ENCODE results near the gene MFF.
"Not testable (repeated sequence)": the region's sequence is repeated elsewhere in the genome, so short reads cannot be mapped to it uniquely, and the experiment has no call there.

Gene MFF

DNA sequence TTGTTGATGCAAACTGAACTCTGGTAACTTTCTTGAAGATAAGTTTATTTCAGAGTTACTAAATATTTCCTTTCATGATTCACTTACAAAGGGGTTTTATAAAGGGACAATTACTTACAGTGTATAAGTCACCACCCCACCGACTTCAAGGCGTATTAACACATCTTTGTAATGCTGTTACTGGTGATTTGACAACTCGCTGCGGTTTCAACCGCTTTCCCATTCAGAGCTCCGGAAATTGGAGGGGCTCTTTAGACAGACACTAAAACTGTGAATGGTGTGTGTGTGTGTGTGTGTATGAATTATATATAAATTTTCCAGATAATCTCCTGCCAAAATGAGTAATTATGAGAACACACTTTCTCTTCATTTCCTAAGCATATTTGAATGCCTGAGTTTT is 49.1 kb downstream of the MFF start:
- H3K4me3 ChIP-seq (replicated peaks; ENCODE audit: low read depth, low read length): no peak overlapping the region
- peak; percentile 80 for DNase-seq (ENCODE audit: low read depth)
- TF ChIP-seq, protein P1, sequence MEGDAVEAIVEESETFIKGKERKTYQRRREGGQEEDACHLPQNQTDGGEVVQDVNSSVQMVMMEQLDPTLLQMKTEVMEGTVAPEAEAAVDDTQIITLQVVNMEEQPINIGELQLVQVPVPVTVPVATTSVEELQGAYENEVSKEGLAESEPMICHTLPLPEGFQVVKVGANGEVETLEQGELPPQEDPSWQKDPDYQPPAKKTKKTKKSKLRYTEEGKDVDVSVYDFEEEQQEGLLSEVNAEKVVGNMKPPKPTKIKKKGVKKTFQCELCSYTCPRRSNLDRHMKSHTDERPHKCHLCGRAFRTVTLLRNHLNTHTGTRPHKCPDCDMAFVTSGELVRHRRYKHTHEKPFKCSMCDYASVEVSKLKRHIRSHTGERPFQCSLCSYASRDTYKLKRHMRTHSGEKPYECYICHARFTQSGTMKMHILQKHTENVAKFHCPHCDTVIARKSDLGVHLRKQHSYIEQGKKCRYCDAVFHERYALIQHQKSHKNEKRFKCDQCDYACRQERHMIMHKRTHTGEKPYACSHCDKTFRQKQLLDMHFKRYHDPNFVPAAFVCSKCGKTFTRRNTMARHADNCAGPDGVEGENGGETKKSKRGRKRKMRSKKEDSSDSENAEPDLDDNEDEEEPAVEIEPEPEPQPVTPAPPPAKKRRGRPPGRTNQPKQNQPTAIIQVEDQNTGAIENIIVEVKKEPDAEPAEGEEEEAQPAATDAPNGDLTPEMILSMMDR (IDR thresholded peaks at IDR 0.05; ENCODE audit: low read length, missing control alignments): no peak

DNA sequence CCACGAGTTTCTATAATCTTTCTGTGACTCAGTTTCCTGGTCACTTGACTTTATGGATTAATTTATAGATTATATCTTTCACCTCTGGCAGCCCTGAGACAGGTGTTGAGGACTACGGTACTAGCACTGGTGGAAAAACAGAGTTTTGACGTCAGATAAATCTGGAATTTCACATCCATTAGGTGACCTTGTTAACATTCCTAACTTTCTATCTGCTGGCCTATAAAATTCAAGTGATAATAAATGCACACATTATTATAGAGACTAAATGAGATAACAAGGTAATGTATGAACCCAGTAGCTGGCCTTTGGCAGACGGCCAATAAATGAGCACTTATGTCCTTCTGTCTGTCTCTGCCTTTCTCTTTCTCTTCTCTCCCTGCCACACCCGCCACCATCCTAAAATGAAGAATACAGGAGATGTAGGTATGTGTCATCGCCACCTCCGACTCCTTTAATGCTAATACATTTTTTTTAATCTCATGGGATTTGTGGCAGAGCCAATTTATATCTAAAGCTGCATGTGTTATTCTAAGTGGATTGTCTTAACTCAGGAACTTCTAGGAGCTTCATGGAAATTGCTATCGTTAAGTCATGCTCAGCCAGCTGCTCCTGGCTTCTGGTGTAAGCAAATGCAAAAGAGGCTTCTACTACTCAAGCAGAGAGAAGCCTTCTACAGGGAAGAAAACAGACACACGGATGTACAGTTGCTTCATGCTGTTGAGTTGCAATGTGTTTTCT is 51.8 kb downstream of the MFF start:
- peak; percentile 59 for DNase-seq (ENCODE audit: low read depth)
- TF ChIP-seq, protein P1 (IDR thresholded peaks at IDR 0.05; ENCODE audit: low read length, missing control alignments): no peak
- H3K4me3 ChIP-seq (replicated peaks; ENCODE audit: low read depth, low read length): no peak overlapping the region

DNA sequence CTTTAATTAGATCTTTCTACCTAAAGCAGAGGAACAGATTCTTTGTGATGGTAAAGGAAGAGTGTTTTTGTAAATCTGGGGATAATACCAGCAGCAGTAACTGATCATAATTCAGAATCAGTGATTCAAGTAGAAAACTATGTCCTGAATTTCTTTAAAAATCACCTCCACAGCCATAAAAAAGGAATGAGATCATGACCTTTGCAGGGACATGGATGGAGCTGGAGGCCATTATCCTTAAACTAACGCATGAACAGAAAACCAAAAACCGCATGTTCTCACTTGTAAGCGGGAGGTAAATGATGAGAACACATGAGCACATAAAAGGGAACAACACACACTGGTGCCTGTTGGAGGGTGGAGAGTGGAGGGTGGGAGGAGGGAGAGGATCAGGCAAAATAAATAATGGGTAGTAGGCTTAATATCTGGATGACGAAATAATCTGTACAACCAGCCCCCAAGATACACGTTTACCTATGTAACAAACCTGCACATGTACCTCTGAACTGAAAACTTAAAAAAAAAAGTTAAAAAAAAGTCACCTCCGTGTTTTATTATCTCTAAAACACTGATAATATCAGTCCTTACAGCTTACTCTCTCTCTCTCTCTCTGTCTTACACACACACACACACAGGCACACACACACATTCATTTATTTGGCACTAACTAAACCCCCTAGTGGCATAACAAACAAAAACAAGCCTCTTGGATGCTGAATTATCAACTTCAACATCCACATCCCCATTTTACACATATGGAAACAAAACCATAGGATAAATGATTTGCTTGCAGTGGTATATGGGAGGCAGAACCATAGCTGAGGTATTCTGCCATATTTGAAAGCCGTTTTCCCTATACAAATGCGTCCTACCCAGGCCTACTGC is 52.7 kb downstream of the MFF start:
- TF ChIP-seq, protein P1 (IDR thresholded peaks at IDR 0.05; ENCODE audit: low read length, missing control alignments): no peak
- DNase-seq (ENCODE audit: low read depth): no peak
- no peak overlapping the region for H3K4me3 ChIP-seq (replicated peaks; ENCODE audit: low read depth, low read length)

DNA sequence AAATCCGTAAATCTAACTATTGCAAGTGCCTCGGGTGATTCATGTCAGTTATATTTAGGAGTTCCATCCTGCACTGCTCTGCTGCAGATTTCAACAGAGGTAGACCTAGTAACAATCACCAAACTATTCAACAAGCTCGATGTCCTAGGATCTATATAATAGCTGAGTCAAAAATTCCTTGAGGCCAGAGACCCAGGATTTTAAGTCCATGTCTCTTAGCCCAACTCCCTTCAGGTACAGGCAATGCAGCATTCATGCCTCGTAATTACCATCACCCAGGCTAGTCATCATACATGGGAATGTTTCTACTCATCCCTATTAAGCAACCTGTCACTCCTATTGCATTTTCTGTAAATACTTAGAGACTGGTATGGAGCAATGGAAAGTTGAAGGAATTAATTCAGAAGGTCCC is 53.3 kb downstream of the MFF start:
- H3K4me3 ChIP-seq (replicated peaks; ENCODE audit: low read depth, low read length): no peak overlapping the region
- DNase-seq (ENCODE audit: low read depth): no peak
- TF ChIP-seq, protein P1 (IDR thresholded peaks at IDR 0.05; ENCODE audit: low read length, missing control alignments): no peak

DNA sequence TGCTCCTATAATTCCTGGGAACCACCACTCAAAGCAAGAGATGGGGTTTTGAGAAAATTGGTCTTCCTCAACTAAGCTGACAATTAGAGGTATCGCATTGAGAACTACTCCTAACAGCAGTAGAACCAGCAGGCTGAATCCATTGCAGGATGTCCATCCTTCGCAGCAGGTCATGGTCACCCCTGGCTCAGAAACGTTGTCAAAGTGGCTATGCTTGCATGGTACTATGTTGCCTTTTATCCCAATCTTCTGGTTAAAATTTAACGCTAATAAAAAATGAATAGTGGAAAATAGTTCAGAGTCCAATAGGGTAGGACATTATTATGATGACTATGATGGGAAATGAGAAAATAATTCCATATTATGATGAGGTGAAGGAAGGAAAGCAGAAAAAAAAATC is 54.0 kb downstream of the MFF start, which contains the start of gene TM4SF20:
TM4SF20 (minus strand) TSS at position 212 of the 400 bp plus-strand sequence; CDS start at position 174, 38 bp downstream.
- no peak for DNase-seq (ENCODE audit: low read depth)
- TF ChIP-seq, protein P1 (IDR thresholded peaks at IDR 0.05; ENCODE audit: low read length, missing control alignments): no peak
- no peak within 1 kb of the TSS for H3K4me3 ChIP-seq (replicated peaks; ENCODE audit: low read depth, low read length)

DNA sequence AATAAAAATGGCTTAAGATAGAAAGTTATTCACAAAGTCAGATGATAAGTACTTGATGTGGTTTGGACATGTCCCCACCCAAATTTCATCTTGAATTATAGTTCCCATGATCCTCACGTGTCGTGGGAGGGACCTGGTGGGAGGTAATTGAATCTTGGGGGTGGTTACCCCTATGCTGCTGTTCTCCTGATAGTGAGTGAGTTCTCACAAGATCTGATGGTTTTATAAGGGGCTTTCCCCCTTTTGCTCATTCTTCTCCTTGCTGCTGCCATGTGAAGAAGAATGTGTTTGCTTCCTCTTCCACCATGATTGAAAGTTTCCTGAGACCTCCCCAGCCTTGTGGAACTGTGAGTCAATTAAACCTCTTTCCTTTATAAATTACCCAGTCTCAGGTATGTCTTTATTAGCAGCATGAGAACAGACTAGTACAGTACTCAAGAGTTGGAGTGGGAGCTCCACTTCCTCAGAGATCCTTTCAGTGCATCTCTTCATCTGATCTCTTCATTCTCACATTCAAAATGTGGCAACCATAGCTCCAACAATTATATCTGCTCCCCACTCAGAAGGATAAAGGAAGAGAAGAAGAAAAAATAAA is 57.3 kb downstream of the MFF start:
- DNase-seq (ENCODE audit: low read depth); H3K4me3 ChIP-seq (replicated peaks; ENCODE audit: low read depth, low read length): not testable (repeated sequence)

DNA sequence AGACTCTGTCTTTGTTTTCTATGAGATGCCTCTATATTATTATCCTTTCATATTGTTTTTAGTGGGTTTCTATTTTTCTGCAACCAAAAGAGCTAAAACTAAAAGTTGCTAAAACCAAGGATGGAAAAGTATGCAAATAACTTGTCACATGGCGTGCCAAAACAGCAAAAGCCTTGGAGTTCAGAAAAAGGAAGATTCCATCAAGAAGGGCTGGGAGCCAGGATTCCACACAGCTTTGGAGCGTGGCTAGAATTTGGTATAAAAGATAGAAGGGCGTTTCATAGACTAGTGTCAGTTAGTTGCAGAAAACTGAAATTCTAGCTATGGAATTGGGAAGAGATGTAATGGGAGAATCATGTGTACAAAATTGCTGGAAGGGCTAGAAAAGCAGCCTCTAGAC is 58.6 kb downstream of the MFF start:
- no peak for DNase-seq (ENCODE audit: low read depth)
- TF ChIP-seq, protein P1 (IDR thresholded peaks at IDR 0.05; ENCODE audit: low read length, missing control alignments): no peak
- no peak overlapping the region for H3K4me3 ChIP-seq (replicated peaks; ENCODE audit: low read depth, low read length)

Measured in fibroblast of pulmonary artery (primary cell).